Activated CD4-positive, alpha-beta T cell treated with anti-CD3 and anti-CD28 coated beads for 48 hours (primary cell): ENCODE data around the gene CCDC102A.

Experiments used
- DNase-seq: peaks from one replicate; pipeline ENCODE4 v3.0.0-alpha.2; 2020

The CCDC102A gene

DNA sequence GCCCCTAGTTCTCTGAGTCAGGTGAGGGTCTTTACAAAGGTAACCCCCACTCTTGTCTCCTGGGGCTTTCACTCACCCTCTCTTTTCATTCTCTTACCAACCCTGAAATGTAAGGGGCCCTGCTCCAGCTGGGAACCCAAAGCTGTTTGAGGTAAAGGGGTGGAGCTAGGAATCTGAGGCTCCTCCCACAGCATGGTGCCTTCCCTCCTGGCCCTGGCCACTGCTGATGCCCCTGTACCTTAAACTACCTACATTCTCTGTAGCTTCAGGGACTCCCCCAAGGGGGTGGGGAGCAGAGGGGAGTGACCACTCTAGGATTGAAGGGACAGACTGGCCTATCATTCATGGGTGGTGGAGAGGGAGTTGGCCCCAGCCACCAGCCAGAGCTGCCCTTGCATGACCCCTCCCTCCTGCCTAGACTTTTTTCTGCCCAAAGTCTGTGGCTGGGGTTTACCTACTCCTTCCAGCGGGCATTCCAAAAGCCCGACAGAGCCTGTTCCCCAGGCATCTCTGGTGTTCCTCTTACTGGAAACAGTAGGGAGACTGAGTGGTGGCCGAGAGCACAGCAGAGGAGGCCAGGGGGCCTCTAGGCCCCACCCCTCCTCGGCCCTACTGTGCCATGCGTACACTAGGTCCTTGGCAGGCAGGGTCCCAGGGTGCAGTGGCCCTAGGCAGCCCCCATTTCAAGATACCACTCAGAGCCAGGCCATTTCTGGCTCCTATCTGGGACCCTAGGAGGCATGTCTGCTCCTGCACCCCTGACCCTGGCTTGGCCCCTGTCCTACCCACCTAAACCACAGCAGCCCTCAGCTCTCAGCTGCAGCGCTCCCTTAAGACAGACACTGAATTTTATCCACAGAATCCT, 59.6 kb downstream of the CCDC102A start:
- peak; percentile 36 for DNase-seq

- peak; percentile 90 for DNase-seq
Measured at GRCh38 chr16:57475711-57476339, 60.5 kb downstream of the CCDC102A start.

DNA sequence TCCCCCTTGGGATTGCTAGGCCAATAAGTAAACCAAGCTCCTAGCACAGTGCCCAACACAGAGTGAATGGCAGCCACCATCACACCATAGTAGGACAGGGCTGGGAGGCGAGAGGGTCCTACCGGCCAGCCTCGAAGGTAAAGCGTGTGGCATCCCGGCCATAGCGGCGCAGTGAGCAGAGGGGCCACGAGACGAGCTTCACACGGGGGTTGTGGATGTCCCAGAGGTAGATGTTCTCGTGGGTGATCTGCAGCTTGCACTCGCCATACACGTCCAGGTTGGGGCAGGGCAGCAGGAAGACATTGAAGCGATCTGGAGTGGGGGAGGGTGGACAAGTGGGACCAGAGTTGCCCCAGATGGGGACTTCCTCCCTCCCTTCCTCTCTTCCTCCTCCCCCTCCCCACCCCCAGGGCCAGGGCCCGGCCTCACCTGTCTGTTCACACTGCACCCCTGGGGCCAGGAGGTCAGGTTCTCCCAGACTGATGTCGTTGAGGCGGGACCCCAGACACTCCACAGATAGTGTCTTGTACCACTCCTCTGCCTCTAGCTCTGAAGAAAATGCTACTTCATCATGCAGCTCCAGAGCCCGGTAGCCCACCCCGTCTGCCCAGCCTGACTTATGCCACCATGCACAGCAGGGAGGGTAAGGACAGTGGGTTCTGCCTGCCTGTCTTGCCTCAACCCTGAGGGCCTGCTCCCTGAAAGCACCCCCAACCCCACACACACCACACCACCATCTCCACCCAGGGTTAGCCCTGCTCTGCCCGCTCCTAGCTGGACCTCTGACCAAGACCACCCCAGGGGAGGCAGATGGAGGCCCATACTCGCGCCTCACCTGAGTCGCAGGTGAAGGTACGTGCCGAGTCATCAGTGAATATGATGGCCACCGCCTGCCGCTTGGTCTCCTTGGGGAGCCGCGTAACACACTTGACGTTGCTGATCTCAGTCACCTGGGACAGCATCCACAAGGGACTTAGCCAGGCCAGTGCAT, 61.4 kb downstream of the CCDC102A start:
- DNase-seq, result no peak

GRCh38 chr16:57473906-57474305, 62.5 kb downstream of the CCDC102A start:
- no peak for DNase-seq

GRCh38 chr16:57473176-57473840, 63.1 kb downstream of the CCDC102A start:
- DNase-seq, result no peak

- DNase-seq, result no peak
Measured at GRCh38 chr16:57472665-57473060, 63.7 kb downstream of the CCDC102A start.

DNA sequence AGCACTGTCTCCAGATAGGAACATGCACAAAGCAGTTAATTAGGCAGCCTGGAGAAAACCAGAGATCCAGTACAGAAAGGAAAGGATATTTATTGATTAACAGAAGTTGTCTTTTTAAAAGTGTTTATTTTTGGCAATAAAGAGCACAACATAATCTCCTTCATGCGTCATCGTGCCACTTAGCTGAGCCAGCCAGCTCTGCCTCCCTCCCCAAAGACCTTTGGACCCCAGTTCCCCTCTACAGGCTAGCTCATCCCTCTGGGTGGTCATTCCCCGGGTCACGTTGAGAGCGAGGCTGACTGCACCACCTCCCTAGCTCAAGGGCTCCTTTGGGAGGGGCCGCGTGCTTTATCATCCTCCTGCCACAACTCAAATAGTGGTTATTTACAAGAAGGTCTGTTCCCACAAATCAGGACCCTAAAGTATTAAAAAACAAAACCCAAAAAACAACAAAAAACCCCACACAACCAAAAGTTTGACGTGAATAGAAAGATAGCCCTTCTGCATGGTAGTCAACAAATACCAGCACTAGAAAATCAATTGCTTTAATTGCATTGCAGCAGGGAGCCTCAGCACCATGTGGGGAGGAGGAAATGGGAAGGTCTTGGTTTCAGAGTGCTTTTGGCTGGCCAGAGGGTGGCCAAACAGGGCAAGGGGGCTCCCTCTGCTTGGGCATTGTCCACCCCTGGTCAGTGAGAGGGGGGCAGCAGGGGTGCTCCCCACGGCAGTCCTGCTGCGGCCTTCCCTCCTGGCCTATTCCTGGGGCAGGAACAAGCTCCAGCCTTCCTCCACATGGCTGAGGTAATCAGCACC, 64.3 kb downstream of the CCDC102A start:
- DNase-seq, result no peak

DNA sequence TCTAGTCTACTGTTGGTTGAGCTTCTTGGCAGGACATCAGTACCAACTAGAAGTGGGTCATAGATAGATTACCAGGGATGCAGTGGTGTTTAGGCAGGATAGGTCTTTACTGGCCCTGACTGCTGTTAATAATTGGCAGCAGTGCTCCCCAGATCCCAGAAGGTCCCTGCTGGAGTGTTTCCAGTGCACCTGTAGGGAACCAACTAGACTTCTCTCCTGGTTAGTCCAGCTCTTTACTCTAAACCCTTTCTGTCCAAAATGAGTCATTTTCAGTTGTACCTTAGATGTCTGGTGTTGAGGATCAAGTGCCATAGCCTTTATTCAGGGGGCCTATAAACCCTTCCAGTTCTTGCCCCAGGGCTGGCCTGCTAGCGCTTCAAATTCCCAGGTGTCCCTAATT, 65.2 kb downstream of the CCDC102A start:
- no peak for DNase-seq

DNA sequence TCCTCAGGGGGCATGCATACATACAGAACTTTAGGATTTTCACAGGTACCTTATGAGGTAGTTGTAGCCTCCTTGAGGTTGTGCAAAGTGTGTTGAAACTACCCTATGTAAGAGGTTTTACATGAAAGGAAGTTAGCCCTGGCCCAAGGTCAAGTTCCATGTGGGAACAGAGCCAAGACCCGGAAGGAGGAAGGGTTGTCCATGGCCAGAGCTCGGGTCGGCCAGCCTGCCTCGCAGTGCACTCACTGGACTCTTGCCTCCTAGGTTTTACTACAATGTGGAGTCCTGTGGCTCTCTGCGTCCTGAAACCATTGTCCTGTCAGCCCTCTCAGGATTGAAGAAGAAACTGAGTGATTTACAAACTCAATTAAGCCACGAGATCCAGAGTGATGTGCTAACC, 65.7 kb downstream of the CCDC102A start:
- DNase-seq, result no peak

GRCh38 chr16:57469917-57470470, 66.4 kb downstream of the CCDC102A start:
- no peak for DNase-seq

- DNase-seq, result no peak
Measured at GRCh38 chr16:57469046-57469445, 67.3 kb downstream of the CCDC102A start.

- DNase-seq, result no peak
Measured at GRCh38 chr16:57468346-57468745, 68.0 kb downstream of the CCDC102A start.

GRCh38 chr16:57464523-57464922, 71.8 kb downstream of the CCDC102A start:
- DNase-seq, result no peak

DNA sequence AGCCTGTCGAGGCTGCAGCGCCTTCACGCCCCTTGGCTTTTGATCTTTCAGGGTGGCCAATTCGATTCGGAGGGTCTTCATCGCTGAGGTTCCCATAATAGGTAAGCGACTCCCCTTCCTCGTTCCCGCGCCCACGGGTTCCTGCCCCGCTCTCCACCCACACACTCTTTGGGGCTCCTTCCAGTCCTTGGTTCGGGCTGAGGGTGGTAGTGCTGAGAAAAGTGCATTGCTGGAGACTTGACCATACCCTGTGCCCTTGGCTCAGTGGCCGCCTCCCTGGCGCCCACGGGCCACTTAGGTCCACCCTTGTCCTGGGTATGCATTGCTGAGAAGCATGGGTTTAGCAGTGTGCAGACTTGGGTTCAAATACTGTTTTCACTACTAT, 73.4 kb downstream of the CCDC102A start:
- no peak for DNase-seq

GRCh38 chr16:57462209-57462977, 74.0 kb downstream of the CCDC102A start, which contains the start of gene POLR2C:
Gene POLR2C, plus strand, starts transcription at chr16:57462679. Its CDS starts 46 bp downstream, at chr16:57462725.
- DNase-seq, result peak; percentile 95
